GM19455 (cell line): ENCODE results near the gene OR8A1.
"Not testable (repeated sequence)": the region's sequence is repeated elsewhere in the genome, so short reads cannot be mapped to it uniquely, and the experiment has no call there.

Experiments
- ATAC-seq: cut with Tn5 transposase; IDR thresholded peaks from one replicate; pipeline ENCODE4 v1.9.1; 2021; ENCODE audit not compliant: unreplicated experiment

OR8A1 gene

DNA sequence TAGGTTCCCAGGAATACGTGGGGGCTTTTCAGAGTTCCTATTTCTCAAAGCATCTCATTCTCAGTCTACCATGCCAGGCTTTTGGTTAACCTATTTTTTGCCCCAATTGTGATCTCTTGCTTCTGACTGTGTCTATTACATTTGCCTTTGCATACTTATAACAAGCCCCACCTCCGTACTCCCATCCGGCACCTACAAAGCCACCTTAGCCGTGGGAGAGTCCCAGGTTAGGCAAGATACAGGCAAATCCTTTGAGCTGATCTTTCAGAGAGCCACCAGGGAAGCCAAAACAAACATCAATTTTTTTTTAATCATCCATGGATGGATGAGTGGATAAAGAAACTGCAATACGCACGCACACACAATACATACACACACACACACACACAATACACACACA lies 22.8 kb downstream of the OR8A1 start:
- no peak for ATAC-seq

DNA sequence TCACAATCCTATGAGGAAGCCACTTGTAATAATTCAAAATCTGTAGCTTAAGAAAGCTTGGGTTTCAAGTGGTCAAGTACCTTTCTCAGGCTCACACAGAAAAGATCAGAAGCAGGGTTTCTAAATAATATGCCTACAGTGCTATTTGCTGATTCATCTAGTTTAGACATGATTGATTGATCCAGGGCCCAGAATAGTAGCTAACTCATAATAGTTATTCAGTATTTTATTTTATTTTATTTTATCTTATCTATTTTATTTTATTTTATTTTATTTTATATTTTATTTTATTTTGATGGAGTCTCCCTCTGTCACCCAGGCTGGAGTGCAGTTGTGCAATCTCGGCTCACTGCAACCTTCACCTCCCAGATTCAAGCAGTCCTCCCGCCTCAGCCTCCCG lies 25.5 kb downstream of the OR8A1 start:
- no peak for ATAC-seq

DNA sequence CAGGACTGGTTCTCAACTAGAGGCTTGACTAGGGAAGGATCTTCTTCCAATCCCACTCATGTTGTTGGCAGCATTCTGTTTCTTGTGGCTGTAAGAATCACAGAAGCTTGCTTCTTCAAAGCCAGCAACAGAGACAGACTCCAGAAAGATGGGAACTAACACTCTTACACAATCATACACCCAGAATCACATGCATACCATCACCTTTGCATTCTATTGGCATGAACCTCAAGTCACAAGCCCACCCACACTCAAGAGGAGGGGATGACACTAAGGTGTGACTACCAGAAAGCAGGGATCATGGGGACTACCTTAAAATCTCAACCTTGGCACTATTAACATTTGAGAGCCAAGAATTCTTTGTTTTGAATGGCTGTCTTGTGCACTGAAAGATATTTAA lies 27.8 kb downstream of the OR8A1 start:
- no peak for ATAC-seq

DNA sequence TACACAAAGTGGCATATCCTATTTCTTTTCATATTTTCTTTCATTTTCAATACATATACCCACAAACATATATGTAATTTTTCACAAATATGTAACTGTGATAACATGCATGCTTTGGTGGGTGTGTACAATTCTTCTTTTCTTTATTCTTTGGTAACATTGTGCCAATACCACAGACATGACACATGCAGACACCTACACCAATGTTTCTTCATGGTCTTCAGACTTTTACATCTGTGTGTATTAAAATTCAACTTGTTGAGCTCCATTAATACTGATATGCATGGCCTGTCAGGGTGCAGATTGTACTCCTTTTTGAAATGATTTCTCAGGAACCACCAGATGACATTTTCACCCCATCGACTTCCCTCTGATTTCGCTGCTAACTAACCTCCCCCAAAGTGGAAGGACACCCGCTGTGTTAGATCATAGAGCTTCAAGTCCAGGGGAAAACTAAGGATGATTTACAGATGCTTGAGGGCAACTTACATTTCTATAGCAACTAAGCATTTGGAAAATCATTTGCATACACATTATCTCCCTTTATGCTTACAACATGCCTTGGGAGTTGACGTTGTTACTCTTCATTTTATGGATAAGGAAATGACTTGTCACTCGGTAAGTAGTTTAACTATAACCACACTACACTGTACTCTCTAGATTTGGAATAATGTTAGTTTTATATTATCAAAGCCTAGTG lies 31.0 kb downstream of the OR8A1 start:
- no peak for ATAC-seq

DNA sequence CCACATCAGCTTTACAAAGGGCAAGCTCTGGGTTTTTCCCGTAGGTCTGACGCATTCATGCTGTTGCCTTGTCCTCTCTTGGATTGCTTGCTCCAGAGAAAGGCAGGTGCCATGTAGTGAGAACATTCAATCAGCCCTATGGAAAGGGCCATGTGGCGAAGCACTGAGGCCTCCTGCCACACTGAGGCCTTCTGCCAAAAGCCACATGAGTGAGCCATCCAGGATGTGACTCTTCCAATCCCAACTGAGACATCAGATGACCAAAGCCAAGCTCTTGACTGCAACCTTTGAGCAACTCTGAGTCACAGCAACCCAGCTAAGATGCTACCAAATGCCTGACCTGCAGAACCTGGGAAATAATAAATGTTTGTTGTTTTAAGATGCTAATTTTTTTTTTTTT lies 32.4 kb downstream of the OR8A1 start:
- no peak for ATAC-seq

DNA sequence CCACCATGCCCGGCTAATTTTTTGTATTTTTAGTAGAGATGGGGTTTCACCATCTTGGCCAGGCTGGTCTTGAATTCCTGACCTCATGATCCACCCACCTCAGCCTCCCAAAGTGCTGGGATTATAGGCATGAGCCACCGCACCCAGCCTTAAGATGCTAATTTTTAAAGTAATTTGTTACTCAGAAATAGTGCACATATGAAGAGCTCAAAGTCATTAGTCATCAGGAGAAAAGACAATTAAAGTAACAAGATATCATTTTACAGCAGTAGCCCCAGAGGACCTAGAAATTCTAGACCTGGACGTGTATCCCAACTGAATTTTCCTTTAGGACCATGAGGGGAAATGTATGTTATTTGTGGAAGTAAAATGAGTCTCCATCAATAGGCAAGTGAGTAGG lies 32.9 kb downstream of the OR8A1 start:
- not testable (repeated sequence) for ATAC-seq

DNA sequence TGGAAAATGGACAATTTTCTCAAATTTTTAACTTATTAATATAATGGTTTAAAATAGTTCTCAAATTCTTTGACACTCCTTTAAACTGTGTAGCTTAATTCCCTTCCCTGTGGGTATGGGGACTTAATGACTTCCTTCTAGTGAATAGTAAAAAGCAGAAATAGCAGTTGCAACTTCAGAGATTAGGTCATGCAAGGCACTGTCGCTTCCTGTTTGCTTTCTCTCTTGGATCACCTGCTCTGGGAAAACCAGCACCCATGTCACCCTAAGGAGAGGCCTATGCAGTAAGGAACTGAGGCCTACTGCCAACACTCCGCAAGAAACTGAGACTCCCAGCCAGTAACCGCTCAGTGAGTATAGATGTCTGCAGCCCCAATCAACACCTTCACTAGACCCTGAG lies 35.9 kb downstream of the OR8A1 start:
- no peak for ATAC-seq

DNA sequence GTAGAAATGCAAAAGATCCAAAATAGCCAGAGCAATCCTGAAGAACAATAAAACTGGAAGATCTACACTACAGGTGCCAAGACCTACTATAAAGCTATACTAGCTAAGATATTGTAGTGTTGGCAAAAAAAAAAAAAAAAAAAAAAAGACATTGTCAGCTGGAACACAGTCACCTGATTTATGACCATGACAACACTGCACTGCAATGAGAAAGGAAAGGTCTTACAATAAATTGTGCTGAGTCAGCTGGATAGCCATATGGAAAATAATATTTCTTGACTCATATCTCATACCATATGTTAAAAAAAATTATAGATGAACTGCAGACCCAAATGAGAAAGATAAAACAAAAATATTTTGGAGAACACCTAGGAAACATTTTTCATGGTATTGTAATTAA lies 38.4 kb downstream of the OR8A1 start:
- ATAC-seq = no peak

DNA sequence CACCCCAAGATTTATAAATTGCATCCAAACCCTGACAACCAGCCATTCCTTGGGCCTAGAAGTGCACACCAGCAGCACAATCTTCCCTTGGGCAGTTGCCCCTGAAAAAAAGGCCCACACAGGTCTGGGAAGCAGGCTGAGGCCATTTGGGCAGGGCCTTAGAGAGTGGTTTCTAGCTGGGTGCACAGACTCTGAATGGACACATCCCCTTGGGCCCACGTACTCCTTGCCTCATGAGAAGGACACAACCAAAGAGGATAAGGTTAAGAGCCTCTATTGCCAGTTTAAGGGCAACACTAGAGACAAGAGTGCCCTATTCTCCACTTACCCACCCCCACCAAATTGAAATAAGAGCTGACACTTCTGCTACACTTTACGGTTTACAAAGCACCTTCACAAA lies 40.5 kb downstream of the OR8A1 start:
- no peak for ATAC-seq

DNA sequence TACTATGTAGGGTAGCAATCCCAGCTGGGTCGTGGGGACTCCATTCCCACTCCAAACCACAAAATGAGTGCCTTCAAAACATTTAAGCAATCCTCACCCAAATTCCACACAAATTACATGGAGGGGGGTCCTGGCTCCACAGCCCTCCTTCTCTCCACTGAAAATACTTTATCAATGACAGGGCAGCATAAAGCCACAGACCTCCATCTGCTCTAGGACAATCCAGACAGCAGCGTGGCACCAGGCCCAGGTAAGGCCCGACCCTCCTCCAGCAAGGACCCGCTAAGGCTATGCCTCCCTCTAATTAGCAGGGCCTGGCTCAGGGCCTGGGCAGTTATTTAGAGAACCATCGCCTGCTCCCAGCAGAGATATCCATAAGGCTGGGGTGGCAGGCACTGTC lies 41.3 kb downstream of the OR8A1 start, which contains the start of gene PANX3:
Gene PANX3 (plus strand): TSS at position 365 of the 400 bp plus-strand sequence. CDS start 129 bp downstream, outside the sequence.
- ATAC-seq = no peak

DNA sequence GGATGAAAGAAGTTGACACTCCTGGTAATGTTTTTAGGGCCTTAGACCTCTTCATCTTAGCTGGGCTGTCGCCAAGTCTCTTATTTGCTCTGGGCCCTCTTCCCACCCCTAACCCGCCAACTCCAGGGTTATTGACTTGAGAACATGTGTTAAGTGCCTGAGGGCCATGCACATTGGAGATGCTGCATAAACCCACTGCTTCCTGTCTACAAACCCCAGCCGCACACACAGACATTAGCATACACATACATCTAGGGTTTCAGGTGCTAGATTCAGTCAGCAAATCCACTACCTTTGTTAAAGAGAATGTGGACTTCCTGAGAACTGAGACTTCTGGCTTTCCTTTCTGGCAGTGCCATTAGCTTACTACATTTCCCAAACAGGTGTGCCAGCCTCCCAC lies 42.2 kb downstream of the OR8A1 start:
- no peak for ATAC-seq

DNA sequence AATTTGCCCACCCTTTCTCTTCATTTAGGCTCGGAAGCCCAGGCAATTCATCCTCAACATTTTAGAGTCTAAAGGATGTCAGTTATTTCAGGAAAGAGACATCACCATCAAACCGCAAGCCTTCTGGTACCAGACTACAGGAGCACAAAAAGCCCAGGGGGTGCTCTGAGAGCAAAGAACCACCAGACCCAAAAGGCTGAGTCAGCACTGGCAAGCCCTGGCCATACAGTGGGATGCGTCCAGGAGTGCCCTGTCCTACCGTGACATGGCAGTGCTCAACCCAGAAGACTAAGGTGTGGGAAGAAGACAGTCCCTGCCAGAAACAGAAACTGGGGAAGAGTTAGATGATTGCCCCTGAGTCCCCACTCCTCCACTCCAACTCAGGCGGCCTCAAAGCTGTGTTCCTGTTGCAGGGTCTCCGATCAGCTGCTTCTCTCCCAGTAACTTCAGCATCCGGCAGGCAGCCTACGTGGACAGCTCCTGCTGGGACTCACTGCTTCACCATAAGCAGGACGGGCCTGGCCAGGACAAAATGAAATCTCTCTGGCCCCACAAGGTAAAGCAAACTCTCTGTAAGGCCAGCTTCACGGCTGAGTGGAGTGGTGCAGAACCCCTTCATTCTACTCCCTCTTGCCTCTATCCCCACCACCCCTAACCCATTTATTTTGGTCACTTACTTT lies 42.9 kb downstream of the OR8A1 start:
- ATAC-seq = no peak

DNA sequence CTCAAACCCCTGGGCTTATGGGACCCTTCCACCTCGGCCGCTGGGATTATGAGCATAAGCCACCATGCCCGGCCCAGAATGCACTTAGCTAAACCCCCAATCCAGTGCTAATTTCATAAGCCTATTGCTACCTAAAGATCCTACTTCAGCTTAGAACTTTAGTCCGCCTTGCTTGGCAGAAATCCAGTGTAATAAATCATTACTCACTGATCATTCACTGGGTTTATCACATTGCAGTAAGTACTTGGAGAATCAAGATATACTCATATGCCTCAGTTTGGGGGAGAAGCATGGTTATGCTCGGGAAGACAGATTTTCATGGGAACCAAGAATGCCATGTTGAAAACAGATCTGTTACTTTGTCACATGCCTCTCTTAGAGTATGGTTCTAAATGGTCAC lies 49.1 kb downstream of the OR8A1 start:
- ATAC-seq = no peak
